Hippocampal formation (tissue), 2 donors: ENCODE measurements around the gene CCDC157.
"Not testable (repeated sequence)": the region's sequence is repeated elsewhere in the genome, so short reads cannot be mapped to it uniquely, and the experiment has no call there.

ENCODE experiments used
- DNase-seq, 2 donors: peaks; one replicate each; lab custom pipeline; 2025; lab: John Stamatoyannopoulos, UW

Gene CCDC157

DNA sequence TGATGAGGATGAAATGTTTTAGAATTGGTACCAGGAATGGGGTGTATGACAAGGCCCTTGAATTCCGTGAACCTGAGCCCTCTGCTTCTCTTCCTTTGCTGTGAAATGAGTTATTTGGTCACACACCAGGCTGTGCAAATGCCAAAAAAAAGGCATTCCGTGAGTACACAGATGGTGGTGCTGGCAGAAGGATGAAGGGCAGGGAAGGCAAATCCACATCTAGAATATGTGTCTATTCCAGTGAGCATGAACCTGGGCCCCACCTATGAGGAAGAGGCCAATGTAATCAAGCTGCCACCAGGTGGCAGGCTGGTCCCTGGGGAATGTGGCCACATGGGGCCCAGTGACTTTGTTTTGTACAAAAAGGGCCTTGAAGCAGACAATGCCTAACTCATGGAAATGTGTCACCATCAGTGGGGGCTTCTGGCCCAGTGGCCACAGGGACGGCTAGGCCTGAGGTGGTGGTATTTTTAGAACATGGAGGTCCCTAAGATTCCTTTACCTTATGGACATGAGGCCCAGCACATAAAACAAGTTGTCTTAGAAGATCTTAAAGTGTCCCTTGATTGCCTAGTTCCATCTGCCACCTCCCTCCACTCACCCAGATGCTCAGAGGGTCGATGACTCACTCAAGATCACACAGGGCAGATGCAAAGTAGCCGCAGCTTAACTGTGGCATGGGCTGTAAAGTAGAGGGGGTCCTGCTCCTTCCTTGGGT lies 34.3 kb downstream of the CCDC157 start:
- peak; percentile 61 to 64 for DNase-seq

DNA sequence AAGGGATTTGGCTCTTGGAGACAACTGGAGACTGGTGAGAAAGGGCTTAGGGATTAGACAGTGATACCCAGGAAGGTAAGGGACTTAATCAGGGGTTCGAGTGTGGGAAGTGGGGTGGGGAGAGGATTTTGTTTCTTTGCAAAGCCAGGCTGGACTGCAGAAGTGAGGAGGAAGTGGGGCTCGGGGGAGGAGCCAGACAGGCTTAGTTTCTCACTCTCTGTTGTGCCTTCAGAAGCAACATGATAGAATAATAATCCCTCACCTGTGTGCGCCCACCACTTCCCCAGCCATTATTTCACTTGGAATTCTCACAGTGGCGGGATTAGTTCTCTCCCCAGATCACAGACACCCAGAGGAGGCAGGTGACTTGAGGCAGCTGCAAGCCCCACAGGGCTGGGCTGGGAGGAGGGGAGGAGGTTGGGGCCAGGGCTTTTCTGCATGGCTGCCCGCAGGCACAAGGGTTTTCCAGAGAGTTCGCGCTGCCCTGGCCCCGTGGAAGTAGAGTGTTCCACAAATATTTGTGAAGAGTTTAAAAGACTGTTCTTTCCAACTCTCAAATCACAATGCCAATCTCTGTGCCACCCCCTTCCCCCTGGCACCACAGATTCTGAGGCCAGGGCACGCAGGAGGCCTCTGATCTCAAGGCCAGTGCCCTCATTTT lies 36.0 kb downstream of the CCDC157 start:
- DNase-seq = no peak

DNA sequence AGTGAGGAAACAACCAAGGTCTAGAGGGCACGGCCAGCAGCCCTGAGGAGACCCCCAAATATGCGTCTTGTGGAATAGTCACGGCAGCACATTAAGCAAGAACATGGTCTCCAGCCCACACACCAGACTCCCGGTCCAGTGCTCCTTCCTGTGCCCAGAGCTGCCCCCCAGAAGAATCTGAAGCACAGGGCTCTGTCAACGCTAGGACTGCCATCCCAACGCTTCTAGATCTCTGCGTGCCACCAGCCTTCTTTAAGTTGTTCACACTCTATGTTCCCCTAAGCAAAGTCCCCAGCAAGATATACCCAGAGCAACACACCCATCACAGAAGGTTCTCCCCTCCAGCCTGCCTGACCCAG lies 36.5 kb downstream of the CCDC157 start:
- DNase-seq = no peak

GRCh38 chr22:30393885-30394284 lies 37.1 kb downstream of the CCDC157 start:
- DNase-seq = no peak

DNA sequence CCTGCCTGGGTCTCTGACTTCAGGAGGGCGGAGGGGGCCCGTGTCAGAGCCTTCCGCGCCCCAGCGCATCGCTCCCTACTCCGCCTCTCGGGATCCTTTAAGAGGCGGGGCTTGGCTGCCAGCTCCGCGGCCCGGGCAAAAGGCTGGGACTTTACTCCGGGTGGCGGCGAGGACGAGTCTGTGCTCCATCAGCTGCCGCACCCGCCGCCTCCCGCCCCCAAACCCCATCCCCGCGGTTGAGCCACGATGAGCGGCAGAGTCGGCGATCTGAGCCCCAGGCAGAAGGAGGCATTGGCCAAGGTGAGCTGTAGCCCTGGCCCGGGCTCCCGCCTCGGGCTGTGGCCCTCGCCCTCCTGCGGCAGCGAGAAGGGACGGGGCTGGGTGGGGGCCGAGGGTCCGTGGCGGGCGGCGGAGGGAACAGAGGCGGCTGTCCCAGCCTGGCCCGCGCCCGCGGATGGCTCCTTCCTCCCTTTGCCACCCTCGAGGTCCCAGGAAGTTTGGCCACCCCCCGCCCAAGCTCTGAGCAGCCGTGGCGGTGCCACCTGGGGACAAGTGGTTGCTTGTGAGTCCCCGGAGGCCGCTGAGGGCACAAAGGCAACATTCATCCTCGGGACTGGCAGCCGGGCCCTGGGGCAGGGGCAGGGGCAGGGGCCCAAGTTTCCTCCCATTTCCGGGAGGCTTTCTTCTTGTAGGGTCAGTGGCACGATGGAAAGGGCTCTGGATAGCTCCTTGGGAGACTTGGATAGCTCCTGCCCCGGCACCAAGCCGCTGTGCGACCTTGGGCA lies 40.3 kb downstream of the CCDC157 start, which contains the start of gene SEC14L2:
TSS of gene SEC14L2 (plus strand) at position 148 of the 785 bp plus-strand sequence. CDS start at position 247, 99 bp downstream.
- DNase-seq = peak; percentile 66 to 71

- DNase-seq = no peak
Observed at GRCh38 chr22:30397656-30398635, 41.1 kb downstream of the CCDC157 start.

- no peak for DNase-seq
Observed at GRCh38 chr22:30398685-30399680, 42.2 kb downstream of the CCDC157 start.

DNA sequence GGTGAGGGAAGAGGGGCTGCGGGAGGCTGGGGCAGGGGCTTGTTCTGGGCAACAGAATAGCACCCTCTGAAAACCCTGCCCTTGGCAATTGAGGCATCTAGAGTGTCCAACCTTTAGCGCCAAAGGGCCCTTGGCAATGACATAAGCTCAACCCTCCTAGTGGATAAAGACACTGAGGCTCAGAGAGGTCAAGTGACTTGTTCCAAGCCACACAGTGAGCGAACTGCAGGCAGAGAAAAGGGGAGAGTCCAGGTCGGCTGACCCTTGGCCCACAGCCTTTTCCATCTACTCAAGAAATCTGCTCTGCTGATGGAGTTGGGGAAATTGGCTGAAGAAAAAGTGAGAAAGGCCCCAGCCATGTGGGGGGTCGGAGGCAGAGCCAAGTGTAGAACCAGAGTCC lies 42.9 kb downstream of the CCDC157 start:
- DNase-seq = no peak

- no peak for DNase-seq
Observed at GRCh38 chr22:30400159-30400558, 43.4 kb downstream of the CCDC157 start.

- not testable (repeated sequence) for DNase-seq
Observed at GRCh38 chr22:30401024-30401423, 44.2 kb downstream of the CCDC157 start.

DNA sequence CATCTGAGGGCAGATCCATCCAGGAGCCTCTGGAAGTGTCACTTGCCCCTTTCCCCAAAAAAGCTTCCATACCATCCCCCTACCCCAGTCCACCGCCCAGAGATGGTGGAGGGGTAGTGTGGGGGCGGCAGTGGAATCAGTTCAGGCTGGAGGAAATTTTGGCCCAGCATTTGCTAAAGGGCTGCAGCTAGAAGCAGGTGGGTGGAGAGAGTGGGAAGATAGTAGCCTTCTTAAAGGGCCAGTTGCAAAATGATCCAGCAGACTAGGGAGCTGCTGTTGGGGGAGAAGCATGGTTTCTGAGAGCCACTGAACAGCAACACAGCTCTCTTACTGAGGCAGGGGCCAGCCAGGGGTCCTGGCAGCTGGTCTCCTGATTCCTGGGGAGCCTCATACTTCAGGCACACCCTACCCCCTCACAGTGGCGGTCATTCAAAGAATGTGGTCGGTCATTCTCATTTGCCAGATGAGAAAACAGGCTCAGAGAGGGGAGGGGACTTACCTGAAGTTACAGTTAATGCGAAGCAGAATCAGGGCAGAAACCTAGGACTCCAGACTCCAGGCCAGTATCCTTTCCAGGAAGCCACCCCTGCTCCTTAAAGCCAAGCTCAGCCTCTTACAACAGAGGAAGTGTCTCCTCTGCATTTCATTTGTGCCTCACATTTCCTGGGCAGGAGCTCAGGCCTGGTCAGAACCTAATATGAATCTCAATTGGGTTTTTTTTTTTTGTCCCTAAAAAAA lies 45.4 kb downstream of the CCDC157 start:
- DNase-seq = no peak

DNA sequence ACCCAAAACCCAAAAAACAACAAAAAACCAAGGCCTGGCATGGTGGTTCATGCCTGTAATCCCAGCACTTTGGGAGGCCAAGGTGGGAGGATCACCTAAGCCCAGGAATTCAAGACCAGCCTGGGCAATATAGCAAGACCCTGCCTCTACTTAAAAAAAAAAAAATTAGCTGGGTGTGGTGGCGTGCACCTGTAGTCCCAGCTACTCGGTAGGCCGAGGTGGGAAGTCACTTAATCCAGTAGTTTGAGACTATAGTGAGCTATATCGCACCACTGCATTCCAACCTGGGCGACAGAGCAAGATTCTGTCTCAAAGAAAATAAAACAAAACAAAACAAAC lies 45.9 kb downstream of the CCDC157 start:
- DNase-seq = not testable (repeated sequence)

- DNase-seq = no peak
Observed at GRCh38 chr22:30404307-30404706, 47.5 kb downstream of the CCDC157 start.

DNA sequence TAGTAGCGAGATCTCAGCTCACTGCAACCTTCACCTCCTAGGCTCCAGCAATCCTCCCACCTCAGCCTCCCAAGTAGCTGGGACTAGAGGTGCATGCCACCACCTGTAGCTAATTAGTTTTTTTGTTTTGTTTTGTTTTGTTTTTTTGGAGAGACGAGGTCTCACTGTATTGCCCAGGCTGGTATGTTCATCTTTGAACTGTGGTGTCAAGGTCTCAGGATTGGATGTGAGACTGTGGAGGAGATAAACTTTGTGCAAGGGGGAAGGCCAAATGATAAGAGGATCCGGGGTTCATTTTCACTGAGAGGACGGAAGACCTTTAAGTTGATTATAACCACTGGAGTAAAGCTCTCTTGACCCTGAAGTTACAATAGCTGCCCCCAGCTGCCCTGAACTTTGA lies 48.9 kb downstream of the CCDC157 start:
- no peak for DNase-seq

- no peak for DNase-seq
Observed at GRCh38 chr22:30406400-30406799, 49.6 kb downstream of the CCDC157 start.

DNA sequence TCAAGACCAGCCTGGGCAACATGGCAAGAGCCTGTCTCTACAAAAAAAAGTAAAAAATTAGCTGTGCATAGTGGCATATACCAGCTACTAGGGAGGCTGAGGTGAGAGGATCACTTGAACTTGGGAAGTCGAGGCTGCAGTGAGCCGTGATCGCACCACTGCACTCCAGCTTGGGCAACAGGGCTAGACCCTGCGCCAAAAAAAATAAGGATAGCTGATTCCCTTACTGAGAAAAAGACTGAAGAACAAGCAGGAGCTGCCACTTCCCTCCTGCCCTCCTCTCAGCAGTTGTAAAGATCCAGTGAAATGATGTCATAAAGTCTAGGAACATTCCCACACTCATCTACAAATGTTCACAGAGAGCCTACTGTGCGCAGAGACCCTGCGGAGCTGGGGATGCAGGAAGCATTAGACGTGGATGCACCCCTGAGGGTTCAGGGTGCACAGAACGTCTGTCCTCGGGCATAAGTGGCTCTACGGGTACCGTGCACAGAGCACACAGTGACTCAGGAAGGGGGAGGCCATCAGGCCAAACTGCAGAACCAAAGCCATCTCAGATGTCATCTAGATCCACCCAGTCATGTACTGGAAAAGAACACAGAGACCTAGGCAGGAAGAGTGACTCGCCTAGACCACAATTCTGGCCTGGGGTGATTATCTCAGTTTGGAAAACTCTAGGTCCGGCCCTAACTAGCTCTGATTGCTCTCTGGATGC lies 51.7 kb downstream of the CCDC157 start:
- DNase-seq = no peak

DNA sequence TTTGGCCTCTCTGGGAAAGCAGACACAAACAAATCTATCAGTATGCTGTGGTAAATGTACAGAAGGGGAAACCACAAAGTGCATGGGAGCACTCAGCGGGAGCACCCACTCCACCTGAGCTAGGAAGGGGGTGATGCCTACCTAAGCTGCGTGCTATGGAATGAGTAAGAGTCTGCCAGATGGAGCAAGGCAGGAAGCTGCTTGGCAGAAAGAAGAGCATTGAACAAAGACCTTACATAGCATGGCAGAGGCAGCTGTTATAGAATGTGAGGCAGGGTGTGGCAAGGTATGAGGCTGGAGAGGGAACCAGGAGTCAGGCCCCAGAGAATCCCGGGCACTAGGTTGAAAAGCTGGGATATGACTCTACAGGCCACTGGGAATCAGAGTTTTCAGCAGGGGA lies 55.0 kb downstream of the CCDC157 start:
- no peak for DNase-seq

DNA sequence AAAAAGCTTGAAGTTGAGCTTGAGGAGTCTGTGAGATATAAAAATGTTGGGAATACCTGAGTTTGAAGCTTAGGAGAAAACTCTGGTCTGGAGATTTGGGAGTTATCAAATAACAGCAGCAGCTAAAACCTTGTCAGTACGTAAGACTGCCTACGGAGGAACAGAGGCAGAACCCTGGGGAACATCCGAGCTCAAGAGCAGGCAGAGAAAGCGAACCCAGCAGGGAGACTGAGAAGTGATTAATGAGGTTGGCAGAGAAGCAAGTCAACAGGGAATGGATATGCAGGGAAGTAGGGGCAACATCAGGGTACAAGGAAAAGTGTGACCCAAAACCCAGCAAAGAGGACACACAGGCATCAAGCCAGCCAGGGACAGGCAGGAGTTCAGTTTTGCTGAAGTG lies 56.2 kb downstream of the CCDC157 start:
- DNase-seq = no peak
